Measurements from ENCODE around the gene DHX8. TPM values are rescaled to one million over a fixed set of nuclear protein-coding genes. Genes with fewer than 3 reads are reported as not detected.

DHX8 gene
- total and polyA plus RNA-seq, 10 donors: 20.4 to 63.3 (median 44.7) TPM

GRCh38 chr17:43439041-43439440, 44.7 kb upstream of the DHX8 start:
- intact Hi-C loops (cut with DNase I; ENCODE audit: low total_unique reads): no loop called here

GRCh38 chr17:43442711-43443110, 41.1 kb upstream of the DHX8 start:
- WGBS, 5 donors: 59 to 95% (median 91%) methylated on average over 2 of the region's 2 CpGs

More at GRCh38 chr17:43439041-43439440, 44.7 kb upstream of the DHX8 start:
- Histone ChIP-seq H3K4me1 (no peaks in the 10 kb centered on the region), H3K27me3 (replicated peaks in 1 of 7) (peaks cover 0 to 35% (median 0%) of the 10 kb centered on the region in 7 donors), H3K4me3 (no peak overlapping the region), H3K36me3 (no peaks in the 10 kb centered on the region), H3K9me3 (no peaks in the 10 kb centered on the region), H3K27ac (no peak overlapping the region)
- TF ChIP-seq POLR2A (IDR thresholded peaks at IDR 0.05): no peak
- TF ChIP-seq CTCF (IDR thresholded peaks at IDR 0.05 in 8 of 11, conservative IDR thresholded peaks at IDR 0.05 in 3 of 11): no peak
- no peak for TF ChIP-seq POLR2AphosphoS5 (IDR thresholded peaks at IDR 0.05)
- DNase-seq: no peak
- 59 to 77% (median 71%) methylated on average over 1 of the region's 1 CpG for WGBS, 5 donors

GRCh38 chr17:43443381-43443780, 40.4 kb upstream of the DHX8 start:
- no peak for DNase-seq
- H3K4me1 ChIP-seq: no peaks in the 10 kb centered on the region
- H3K4me3 ChIP-seq: no peak overlapping the region
- no peaks in the 10 kb centered on the region for H3K9me3 ChIP-seq
- peaks cover 0 to 21% (median 0%) of the 10 kb centered on the region in 7 donors for H3K27me3 ChIP-seq (replicated peaks in 1 of 7)
- TF ChIP-seq POLR2A (IDR thresholded peaks at IDR 0.05): no peak
- no peak for TF ChIP-seq POLR2AphosphoS5 (IDR thresholded peaks at IDR 0.05)
- no peak for TF ChIP-seq CTCF (IDR thresholded peaks at IDR 0.05 in 8 of 11, conservative IDR thresholded peaks at IDR 0.05 in 3 of 11)
- H3K36me3 ChIP-seq: no peaks in the 10 kb centered on the region
- 78 to 87% (median 86%) methylated on average over 3 of the region's 3 CpGs for WGBS, 5 donors
- intact Hi-C loops (cut with DNase I; ENCODE audit: low total_unique reads): no loop called here
- H3K27ac ChIP-seq: no peak overlapping the region

More at GRCh38 chr17:43442711-43443110, 41.1 kb upstream of the DHX8 start:
- peaks cover 0 to 21% (median 0%) of the 10 kb centered on the region in 7 donors for H3K27me3 ChIP-seq (replicated peaks in 1 of 7)
- intact Hi-C loops (cut with DNase I; ENCODE audit: low total_unique reads): no loop called here
- no peak overlapping the region for H3K27ac ChIP-seq
- no peak overlapping the region for H3K4me3 ChIP-seq
- TF ChIP-seq POLR2AphosphoS5 (IDR thresholded peaks at IDR 0.05) (no peak), POLR2A (IDR thresholded peaks at IDR 0.05) (no peak), CTCF (IDR thresholded peaks at IDR 0.05 in 8 of 11, conservative IDR thresholded peaks at IDR 0.05 in 3 of 11) (no peak)
- H3K9me3 ChIP-seq: no peaks in the 10 kb centered on the region
- no peaks in the 10 kb centered on the region for H3K4me1 ChIP-seq
- no peaks in the 10 kb centered on the region for H3K36me3 ChIP-seq
- no peak for DNase-seq

DNA sequence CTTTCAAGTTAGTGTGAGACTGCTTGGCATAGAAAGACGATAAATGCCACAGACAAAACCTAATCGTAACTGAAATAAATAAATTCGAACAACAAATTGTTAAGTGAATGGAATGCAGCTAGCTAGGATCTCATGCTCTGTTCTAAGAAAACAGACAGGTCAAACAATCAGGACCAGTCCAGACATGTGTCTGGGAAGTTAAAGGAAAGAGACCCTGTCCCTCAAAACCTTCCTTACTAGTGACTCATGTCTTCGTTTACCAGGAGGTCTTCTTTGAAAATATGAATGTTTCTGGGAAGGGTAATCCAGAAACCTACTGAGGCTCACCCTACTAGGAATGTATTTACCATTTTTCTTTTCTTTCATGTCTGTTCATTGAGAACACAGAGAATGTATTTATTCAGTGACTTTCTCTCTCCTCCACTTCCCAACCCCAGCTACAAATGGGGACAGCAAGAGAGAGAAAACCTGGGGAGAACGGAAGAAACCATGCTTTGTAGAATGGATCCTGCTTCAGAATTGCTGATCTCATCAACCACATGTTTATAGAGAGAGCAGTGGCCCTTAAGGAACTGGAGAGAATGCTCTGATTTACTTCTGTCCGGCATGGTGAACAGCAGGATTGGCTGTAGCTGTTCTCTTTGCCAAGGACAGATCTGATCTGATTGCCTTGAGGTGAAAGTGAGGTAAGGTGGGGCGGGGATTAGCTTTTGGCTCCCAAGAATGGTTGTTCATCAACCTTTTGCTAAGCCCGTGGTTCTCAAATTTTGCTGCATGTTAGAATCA, 39.4 kb upstream of the DHX8 start:
- Histone ChIP-seq H3K4me1 (no peaks in the 10 kb centered on the region), H3K4me3 (no peak overlapping the region), H3K9me3 (no peaks in the 10 kb centered on the region), H3K27me3 (replicated peaks in 1 of 7) (peaks cover 0 to 25% (median 0%) of the 10 kb centered on the region in 7 donors), H3K27ac (no peak overlapping the region), H3K36me3 (no peaks in the 10 kb centered on the region)
- WGBS, 5 donors: 76 to 82% (median 79%) methylated on average over 8 of the region's 8 CpGs
- TF ChIP-seq CTCF (IDR thresholded peaks at IDR 0.05 in 8 of 11, conservative IDR thresholded peaks at IDR 0.05 in 3 of 11): no peak
- no peak for DNase-seq
- intact Hi-C loops (cut with DNase I; ENCODE audit: low total_unique reads): no loop called here

All from spleen (tissue), 11 donors.